NK-92 (cell line): Measurements from ENCODE around the gene HDAC4.

Experiments
- DNase-seq: peaks from one replicate; lab custom pipeline; 2025; ENCODE audit not compliant: unreplicated experiment; lab: John Stamatoyannopoulos, UW

The HDAC4 gene

GRCh38 chr2:239061121-239061666, 339.6 kb downstream of the HDAC4 start:
- DNase-seq, result no peak

GRCh38 chr2:239060676-239061075, 340.1 kb downstream of the HDAC4 start:
- DNase-seq, result no peak

- DNase-seq, result no peak
Observed at GRCh38 chr2:239059854-239060253, 341.0 kb downstream of the HDAC4 start.

GRCh38 chr2:239058766-239059165, 342.1 kb downstream of the HDAC4 start:
- DNase-seq, result no peak

GRCh38 chr2:239057533-239057932, 343.3 kb downstream of the HDAC4 start:
- DNase-seq, result no peak

- DNase-seq, result no peak
Observed at GRCh38 chr2:239056611-239057010, 344.2 kb downstream of the HDAC4 start.

DNA sequence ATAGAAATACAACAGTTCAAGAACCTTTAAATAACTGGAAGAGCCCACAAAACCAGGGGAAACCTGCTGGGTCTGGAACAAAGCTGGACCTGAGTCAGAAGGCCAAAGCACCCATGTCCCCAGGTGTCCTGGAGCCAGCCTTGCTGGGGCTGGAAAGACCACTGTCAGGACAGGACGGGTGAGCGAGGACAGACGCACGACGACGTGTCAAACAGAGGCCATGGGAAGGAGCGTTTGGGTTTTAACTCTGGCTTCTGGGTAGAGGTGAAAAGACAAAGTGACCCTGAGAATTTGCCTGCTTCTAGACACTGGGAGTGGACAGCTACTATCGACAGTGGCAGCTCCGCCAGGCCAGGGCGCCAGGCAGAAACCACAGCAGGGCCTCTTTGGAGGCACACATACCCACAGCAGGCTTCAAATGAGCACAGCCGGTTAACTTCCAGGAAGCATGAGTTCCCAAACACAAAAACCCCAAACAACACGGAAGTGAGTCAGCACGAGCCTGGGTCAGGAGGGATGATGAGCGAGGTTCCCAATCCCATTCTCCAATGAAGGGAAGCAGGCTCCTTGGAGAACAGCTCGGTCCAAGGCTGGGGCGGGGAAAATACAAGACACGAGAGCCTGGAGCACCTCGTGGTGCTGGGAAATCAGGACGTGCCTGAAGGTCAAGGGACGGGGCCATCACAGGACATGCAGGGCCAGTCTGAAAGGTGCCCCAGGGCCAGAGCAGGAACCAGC, 344.9 kb downstream of the HDAC4 start:
- no peak for DNase-seq

- no peak for DNase-seq
Observed at GRCh38 chr2:239054921-239055320, 345.9 kb downstream of the HDAC4 start.

- no peak for DNase-seq
Observed at GRCh38 chr2:239053801-239054503, 346.9 kb downstream of the HDAC4 start.

DNA sequence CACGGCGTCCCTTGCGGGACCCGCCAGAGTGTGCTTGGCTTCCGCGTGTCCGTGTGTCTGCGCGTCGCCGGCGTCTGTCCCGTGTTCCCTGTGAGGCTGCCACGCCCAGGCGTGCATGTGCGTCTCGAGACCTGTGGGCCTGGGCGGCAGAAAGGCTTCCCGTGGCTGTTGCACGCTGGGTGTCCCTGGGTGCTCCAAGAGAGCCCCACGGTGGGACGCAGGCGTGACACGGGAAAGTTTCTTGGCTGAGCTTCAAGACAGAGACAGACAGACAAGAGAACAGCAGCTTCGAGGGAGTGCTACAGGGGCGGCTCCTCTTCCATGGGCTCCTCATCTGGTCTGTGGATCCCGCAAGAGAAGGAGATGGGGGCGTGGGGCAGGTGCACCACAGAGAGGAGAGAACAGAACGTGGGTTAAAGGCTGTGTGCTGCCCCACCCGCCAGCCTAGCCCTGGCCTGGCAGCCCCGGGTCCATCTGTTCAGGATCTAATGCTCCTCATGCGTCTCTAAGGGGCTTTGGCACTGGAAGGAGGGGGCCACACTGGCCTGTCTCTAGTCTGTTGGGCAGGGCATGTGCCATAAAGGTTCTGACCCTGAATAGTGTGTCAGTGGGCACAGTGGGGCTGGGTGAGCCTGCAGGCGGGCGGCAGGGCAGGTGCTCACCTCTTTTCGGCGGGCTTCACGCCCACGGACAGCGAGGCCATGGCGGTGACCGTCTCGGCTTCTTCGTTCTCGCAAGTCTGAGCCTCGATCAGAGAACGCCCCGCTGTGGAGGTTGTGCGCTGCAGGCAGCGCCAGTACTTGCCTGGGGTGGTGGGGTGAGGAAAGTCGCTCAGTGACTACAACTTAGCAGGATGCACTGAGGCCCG, 347.8 kb downstream of the HDAC4 start:
- no peak for DNase-seq

DNA sequence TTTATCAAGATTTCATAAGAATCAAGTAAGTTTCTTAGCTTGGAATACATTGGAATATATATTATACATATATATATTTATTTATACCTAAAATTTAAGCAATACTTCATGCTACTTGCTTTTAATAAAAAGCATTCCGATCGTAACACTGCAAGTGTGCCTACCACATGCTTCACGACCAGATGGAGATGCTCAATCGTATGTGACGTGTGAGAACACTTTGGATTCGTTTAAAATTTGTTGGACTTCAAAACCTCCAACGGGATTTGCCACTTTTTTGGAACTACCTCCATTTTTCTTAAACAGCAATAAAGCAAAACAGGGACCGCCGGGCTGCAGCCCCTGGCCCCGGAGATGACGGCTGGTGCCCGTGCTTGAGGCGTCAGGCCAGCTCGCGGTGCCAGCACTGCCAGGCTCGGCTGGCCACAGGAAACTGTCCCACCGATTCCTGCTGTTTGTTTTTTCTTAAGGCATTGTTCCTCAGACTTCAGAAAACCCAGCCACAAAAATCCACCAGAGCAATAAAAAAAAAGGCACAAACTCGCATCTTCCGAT, 348.9 kb downstream of the HDAC4 start:
- no peak for DNase-seq

GRCh38 chr2:239050252-239050649, 350.6 kb downstream of the HDAC4 start:
- DNase-seq, result no peak

DNA sequence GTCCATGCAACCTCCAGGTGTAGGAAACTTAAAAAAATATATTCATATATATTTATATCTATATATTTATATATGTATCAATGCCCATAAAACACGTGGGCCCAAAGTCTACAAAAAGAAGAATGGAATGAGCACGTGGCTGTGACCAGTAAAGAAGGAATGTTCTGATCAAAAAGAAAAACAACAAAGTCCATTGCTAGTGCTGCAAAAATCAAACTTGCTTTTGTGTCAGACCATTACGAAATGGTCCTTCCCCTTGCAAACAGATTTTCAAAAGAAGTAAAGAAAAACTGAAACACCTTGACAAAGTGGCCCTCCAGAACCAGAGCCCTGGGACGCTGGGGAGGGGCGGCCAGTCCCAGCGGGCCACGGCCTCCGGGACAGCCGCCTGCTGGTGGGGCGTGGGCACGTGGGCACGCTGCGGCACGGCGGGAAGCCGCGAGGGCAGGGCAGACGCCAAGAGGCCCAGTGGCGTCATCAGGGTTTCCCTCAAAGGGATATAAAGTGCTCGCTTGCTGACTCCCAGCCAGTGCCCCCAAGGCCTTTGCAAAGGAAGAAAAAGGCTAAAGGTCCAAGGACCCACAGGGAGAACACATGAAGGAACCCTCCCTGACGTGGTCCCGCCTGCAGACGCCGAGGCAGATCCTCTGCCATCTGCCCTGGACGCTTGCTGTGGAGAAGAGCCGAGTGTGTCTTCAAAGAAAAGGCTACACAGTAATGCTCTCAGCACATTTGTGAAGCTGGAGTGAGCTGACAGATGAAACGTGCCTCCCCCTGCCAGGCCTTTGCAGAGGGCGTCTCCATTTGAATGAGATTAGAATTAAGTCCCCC, 351.2 kb downstream of the HDAC4 start:
- no peak for DNase-seq

DNA sequence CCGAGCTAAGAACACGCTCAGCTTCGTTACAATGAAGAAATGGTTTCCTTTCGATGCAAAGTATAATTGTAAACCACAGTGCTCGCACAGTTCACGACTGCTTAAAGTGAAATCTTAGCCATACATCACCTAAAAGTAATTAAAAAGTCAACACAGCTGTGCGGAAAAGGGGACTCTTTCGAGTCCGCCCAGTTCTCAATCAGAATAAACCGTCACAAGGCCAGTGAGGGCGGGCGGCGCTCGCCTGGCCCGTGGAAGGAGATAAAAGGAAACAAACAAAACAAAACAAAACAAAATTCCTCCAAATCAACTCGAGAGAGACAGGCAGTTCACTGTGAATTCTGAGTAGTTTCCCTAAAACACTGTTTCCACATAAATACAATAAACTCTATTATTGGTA, 352.1 kb downstream of the HDAC4 start:
- no peak for DNase-seq

GRCh38 chr2:239047861-239048260, 353.0 kb downstream of the HDAC4 start:
- DNase-seq, result no peak

DNA sequence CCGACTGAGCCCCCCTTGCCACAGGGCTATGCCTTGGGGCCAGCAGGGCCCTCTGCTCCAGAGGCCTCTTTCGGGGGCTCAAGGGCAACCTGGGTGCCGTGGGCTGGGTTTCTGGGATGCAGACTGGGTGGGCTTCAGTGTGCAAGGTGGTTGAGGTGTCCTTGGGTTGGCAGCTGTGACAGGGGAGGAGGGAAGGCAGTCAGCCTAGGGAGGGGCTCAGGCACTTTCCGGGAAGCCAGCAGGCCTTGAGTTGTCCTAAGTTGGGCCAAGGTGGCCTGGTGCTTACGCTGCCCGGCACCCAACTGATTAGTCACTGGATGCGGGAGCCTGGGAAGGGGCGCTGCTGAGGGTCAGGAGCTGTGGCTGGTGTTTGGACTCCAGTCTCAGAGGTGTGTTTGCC, 353.4 kb downstream of the HDAC4 start:
- DNase-seq, result no peak

- no peak for DNase-seq
Observed at GRCh38 chr2:239046822-239047221, 354.0 kb downstream of the HDAC4 start.

GRCh38 chr2:239044336-239044735, 356.5 kb downstream of the HDAC4 start:
- no peak for DNase-seq

- no peak for DNase-seq
Observed at GRCh38 chr2:239043326-239043725, 357.5 kb downstream of the HDAC4 start.
